Keratinocyte (primary cell): Measurements from ENCODE around the gene SS18L1.

Experiments
- CTCF ChIP-seq, 3 experiments: IDR thresholded peaks in 1 of 3; conservative IDR thresholded peaks in 1 of 3; optimal IDR thresholded peaks in 1 of 3; 2 replicates in 2 of 3; 3 replicates in 1 of 3; pipeline versions ENCODE3 to v1.5.1; 2011; ENCODE audit warnings: low read length in 3 of 3, mild to moderate bottlenecking in 3 of 3, moderate library complexity in 2 of 3, control low read depth in 1 of 3, inconsistent platforms in 1 of 3; ENCODE audit not compliant: insufficient read depth in 2 of 3; ENCODE audit errors: extremely low read depth in 1 of 3
- EZH2 ChIP-seq: IDR thresholded peaks from one replicate; pipeline ENCODE4 v1.6.1; 2012; ENCODE audit warnings: inconsistent platforms, mild to moderate bottlenecking, low read length, moderate library complexity

- TF ChIP-seq CTCF (optimal IDR thresholded peaks at IDR 0.05 in 1 of 3, IDR thresholded peaks at IDR 0.05 in 1 of 3, conservative IDR thresholded peaks at IDR 0.05 in 1 of 3; ENCODE audit: extremely low read depth in 1 of 3, insufficient read depth in 2 of 3, low read length in 3 of 3) (no peak), EZH2 (no peak)
Observed at GRCh38 chr20:62121776-62122653, 21.6 kb upstream of the SS18L1 start, which contains the start of gene LSM14B.
